ENCODE data around the gene DDR2. TPM values are rescaled to one million over a fixed set of nuclear protein-coding genes. Genes with fewer than 3 reads are reported as not detected.
A peak's percentile ranks its signal among the peaks of the same experiment; 100 is the strongest.

DDR2 gene
- total RNA-seq, 4 donors from 2014 or later, result 165 to 241 (median 199) TPM

DNA sequence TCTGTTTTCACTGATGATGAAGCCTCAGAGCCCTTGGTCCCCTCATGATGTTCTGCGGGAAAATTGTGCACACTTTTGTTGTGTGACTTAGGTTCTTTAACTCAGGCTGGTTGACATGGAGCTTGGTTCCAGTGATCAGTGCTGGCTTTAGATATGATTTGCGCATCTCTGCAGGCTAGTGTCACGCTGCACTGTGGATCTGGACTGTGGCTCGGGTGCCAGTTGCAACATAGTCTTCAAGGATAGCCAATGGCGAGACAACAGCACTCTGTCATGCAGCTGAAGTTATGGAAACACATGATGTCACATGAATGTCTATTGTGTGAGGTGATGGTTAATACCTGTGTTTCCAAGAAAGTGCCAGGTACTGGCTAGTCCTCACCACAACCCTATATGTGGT lies 56.7 kb downstream of the DDR2 start:
- no peaks in the 10 kb centered on the region for H3K27me3 ChIP-seq
- ATAC-seq, result no peak
- peaks cover 25 to 99% (median 48%) of the 10 kb centered on the region in 3 donors for H3K4me1 ChIP-seq
- TF ChIP-seq, protein P1, sequence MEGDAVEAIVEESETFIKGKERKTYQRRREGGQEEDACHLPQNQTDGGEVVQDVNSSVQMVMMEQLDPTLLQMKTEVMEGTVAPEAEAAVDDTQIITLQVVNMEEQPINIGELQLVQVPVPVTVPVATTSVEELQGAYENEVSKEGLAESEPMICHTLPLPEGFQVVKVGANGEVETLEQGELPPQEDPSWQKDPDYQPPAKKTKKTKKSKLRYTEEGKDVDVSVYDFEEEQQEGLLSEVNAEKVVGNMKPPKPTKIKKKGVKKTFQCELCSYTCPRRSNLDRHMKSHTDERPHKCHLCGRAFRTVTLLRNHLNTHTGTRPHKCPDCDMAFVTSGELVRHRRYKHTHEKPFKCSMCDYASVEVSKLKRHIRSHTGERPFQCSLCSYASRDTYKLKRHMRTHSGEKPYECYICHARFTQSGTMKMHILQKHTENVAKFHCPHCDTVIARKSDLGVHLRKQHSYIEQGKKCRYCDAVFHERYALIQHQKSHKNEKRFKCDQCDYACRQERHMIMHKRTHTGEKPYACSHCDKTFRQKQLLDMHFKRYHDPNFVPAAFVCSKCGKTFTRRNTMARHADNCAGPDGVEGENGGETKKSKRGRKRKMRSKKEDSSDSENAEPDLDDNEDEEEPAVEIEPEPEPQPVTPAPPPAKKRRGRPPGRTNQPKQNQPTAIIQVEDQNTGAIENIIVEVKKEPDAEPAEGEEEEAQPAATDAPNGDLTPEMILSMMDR (IDR thresholded peaks at IDR 0.05), result no peak
- no peak for TF ChIP-seq EP300 (IDR thresholded peaks at IDR 0.05)
- TF ChIP-seq POLR2A (IDR thresholded peaks at IDR 0.05), result no peak
- no peak for TF ChIP-seq POLR2AphosphoS5 (IDR thresholded peaks at IDR 0.05)
- H3K9me3 ChIP-seq, result no peaks in the 10 kb centered on the region
- no peaks in the 10 kb centered on the region for H3K36me3 ChIP-seq
- WGBS, 2 donors (ENCODE audit: low coverage in 1 of 2), result 80% methylated on average over 3 of the region's 5 CpGs; no CpG with 5 or more reads in 1 of the 2 donors
- H3K27ac ChIP-seq, result peak overlapping the region; percentile 73 to 82 (median 80)
- no peak overlapping the region for H3K4me3 ChIP-seq

DNA sequence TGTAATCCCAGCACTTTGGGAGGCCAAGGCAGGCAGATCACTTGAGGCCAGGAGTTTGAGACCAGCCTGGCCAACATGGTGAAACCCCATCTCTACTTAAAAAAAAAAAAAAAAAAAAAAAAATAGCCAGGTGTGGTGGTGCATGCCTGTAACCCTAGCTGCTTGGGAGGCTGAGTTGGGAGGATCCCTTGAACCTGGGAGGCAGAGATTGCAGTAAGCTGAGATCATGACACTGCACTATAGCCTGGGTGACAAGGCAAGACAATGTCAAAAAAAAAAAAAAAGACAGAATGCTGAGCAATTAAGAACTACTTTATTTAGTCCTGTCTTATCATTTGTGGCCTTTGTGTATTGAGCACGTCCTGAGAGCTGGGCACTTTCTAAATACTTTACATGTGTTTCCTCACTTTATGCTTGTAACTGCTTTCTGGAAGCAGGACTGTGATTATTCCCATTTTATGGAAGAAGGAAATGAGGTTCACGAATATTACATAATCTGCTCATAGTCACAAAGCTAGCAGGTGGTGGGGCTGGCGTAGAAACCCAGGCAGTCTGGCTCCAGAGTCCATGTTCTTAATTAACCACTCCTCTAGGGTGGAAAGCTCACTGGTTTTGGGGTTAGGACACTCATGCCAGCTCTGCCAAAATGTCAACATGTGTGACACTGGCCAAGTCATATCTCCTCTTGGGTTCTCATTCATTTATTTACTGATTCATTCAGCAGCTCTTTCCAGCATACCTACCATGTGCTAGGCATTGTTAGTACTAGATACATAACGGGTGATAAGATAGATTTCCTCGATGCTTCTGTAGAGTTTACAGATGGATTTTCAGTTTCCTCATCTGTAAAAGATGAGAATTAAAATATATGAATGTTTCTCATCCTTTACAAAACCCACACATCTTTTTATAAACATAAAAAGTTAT lies 57.7 kb downstream of the DDR2 start:
- Histone ChIP-seq H3K4me1 (peaks cover 22 to 100% (median 48%) of the 10 kb centered on the region in 3 donors), H3K36me3 (no peaks in the 10 kb centered on the region), H3K27me3 (no peaks in the 10 kb centered on the region), H3K9me3 (no peaks in the 10 kb centered on the region), H3K27ac (peak overlapping the region; percentile 73 to 82 (median 80)), H3K4me3 (no peak overlapping the region)
- TF ChIP-seq POLR2AphosphoS5 (IDR thresholded peaks at IDR 0.05), result peak; percentile 37
- no peak for TF ChIP-seq POLR2A (IDR thresholded peaks at IDR 0.05)
- WGBS, 2 donors (ENCODE audit: low coverage in 1 of 2), result 24 to 29% methylated on average over 5 of the region's 5 CpGs
- ATAC-seq, result peak; percentile 26

DNA sequence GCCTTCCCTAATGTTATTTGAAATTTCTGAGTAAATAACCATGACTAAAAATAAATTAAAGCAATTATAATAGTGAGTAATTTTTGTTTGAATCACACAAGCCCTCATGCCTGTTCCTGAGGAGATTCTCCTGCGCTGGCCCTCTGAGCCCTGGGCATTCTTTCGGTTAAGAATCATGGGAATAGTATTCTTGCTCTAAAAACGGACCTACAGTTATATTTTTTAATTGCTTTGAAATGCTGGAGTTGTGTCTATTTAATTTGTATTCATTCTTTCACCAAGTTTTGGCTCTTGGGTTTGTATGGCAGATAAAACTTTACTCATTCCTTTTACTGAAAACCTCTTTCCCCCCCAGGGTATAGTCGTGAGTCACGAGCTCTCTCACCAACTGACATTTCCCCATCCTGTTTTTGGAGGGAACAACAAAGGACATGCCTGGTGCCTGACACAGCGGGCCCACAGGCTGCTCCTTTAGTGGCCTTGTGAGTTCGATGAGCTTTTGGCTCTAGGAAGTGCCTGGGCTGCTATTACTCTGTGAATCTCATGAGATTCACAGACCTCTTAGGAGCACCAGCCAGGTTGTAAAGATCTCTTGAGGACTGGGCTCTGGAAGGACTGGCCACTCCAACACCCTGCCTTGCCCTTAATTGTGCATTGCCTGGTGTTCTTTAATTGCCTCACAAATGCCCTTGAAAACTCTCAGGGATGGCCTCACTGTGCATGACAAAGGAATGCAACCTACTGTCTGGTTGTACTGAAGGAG lies 58.6 kb downstream of the DDR2 start:
- H3K36me3 ChIP-seq, result no peaks in the 10 kb centered on the region
- no peaks in the 10 kb centered on the region for H3K27me3 ChIP-seq
- H3K27ac ChIP-seq, result peak overlapping the region; percentile 72 to 82 (median 76)
- H3K4me3 ChIP-seq, result no peak overlapping the region
- H3K4me1 ChIP-seq, result peaks cover 20 to 100% (median 48%) of the 10 kb centered on the region in 3 donors
- TF ChIP-seq, protein P1 (IDR thresholded peaks at IDR 0.05), result no peak
- TF ChIP-seq POLR2A (IDR thresholded peaks at IDR 0.05), result no peak
- TF ChIP-seq POLR2AphosphoS5 (IDR thresholded peaks at IDR 0.05), result peak; percentile 94
- TF ChIP-seq EP300 (IDR thresholded peaks at IDR 0.05), result no peak
- ATAC-seq, result peak; percentile 92
- 2 to 13% methylated on average over 5 to 7 of the region's 7 CpGs for WGBS, 2 donors (ENCODE audit: low coverage in 1 of 2)
- no peaks in the 10 kb centered on the region for H3K9me3 ChIP-seq

DNA sequence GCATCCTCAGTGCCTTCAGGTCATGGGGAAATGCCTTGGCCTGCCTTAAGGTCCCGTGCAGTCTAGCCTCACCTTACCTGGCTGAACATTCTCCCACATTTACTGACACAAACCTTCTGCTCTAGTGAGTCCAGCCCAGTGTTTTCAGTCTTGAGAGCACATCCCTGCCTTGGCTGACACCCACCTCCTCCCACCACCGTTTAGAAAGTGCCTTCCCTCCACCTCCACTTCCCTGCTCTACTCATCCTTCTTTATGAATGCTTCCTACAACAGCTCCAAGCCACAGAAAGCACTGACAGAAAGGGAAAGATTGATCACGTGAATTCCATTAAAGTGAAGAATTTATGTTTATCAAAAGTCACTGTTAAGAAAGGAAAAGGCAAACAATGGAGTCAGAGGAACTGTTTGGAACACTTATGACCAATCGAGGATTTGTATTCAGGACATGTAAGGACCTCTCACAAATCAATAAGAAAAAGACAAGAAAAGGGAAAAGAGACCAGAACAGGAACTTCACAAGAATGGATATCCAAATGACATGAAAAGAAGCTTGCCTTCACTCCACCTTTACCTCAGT lies 59.8 kb downstream of the DDR2 start:
- ATAC-seq, result no peak
- peak overlapping the region; percentile 43 to 82 (median 76) for H3K27ac ChIP-seq
- no peaks in the 10 kb centered on the region for H3K27me3 ChIP-seq
- TF ChIP-seq POLR2A (IDR thresholded peaks at IDR 0.05) (no peak), EP300 (IDR thresholded peaks at IDR 0.05) (no peak), POLR2AphosphoS5 (IDR thresholded peaks at IDR 0.05) (no peak)
- TF ChIP-seq, protein P1 (IDR thresholded peaks at IDR 0.05), result no peak
- no peaks in the 10 kb centered on the region for H3K36me3 ChIP-seq
- no peaks in the 10 kb centered on the region for H3K9me3 ChIP-seq
- H3K4me1 ChIP-seq, result peaks cover 22 to 100% (median 56%) of the 10 kb centered on the region in 3 donors
- no peak overlapping the region for H3K4me3 ChIP-seq
- 33 to 37% methylated on average over 4 of the region's 4 CpGs for WGBS, 2 donors (ENCODE audit: low coverage in 1 of 2)

DNA sequence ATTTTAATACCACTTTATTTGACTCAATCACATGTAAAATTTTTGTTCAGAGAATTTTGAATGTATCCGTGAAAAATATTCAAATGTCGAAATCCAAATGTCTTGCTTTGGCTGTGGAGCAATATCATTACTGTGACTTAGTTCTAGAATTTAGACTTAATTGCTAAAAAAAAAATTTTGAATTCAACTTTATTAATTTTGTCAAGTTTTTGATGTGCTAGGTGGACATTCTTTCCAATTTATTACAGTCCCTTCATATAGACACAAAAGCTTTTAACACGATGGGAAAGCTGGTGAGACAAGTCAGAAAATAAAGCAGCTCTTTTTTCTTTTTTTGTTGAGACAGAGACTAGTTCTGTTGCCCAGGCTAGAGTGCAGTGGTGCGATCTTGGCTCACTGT lies 62.6 kb downstream of the DDR2 start:
- Histone ChIP-seq H3K9me3 (no peaks in the 10 kb centered on the region), H3K4me1 (peaks cover 21 to 94% (median 51%) of the 10 kb centered on the region in 3 donors), H3K4me3 (no peak overlapping the region), H3K36me3 (no peaks in the 10 kb centered on the region), H3K27ac (peak overlapping the region; percentile 5 to 83 (median 82)), H3K27me3 (no peaks in the 10 kb centered on the region)
- no peak for ATAC-seq
- 72 to 77% methylated on average over 3 to 4 of the region's 4 CpGs for WGBS, 2 donors (ENCODE audit: low coverage in 1 of 2)
- TF ChIP-seq POLR2AphosphoS5 (IDR thresholded peaks at IDR 0.05), result no peak
- no peak for TF ChIP-seq POLR2A (IDR thresholded peaks at IDR 0.05)
- no peak for TF ChIP-seq EP300 (IDR thresholded peaks at IDR 0.05)
- TF ChIP-seq, protein P1 (IDR thresholded peaks at IDR 0.05), result no peak
